GM10248 (cell line): ENCODE results near the gene CEP112.

Experiments
- CTCF ChIA-PET: fragments of 300-600 bp; sonication (Branson Sonifier 250); formaldehyde crosslinking; extraction: SDS; loops from one replicate; lab custom pipeline; 2021; ENCODE audit warnings: antibody characterized with exemption; lab: Yijun Ruan, JAX
- POLR2A ChIA-PET: fragments of 350-650 bp; sonication (Branson Sonifier 250); formaldehyde crosslinking; extraction: SDS; loops from one replicate; lab custom pipeline; 2020; ENCODE audit warnings: antibody characterized with exemption; lab: Yijun Ruan, JAX
- DNase-seq: peaks from one replicate; pipeline ENCODE4 v3.0.0; 2012; ENCODE audit errors: extremely low spot score
- TF ChIP-seq, protein P1 (sequence below): IDR thresholded peaks from 2 replicates; pipeline ENCODE4 v1.5.1; 2012; ENCODE audit warnings: mild to moderate bottlenecking, low read depth; ENCODE audit errors: extremely low read depth, missing control alignments, control extremely low read depth

The CEP112 gene

DNA sequence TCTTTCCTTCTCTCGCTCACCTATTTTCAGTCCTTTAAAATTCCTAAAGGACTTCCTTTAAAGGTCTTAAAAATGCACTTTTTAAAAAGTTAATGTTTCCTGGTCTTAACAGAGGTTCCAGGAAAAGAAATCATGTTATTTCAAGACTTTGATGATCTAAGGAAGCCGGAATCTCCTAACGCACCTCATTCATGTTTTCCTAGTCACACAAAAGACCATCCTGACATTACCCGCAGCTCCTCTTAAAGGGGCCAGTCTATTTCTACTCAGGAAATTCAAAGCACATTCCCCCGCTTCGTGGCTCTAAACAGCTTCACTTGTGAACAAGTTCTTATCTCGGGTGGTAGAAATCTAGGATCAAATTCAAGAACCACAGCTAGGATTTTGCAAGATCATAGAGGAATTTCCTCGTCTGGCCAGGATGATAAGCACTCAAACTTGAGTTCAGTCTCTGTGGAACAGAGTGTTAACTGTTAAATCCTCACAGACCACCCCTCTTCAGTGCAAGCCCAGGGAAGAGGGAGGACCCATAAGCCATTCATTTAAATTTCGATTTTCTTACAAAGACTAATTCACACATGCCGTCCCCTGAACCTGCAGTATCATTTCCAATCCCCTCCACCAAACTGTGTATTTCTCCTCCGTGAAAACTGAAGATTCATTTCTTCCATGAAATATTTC, 493.4 kb downstream of the CEP112 start:
- TF ChIP-seq, protein P1, sequence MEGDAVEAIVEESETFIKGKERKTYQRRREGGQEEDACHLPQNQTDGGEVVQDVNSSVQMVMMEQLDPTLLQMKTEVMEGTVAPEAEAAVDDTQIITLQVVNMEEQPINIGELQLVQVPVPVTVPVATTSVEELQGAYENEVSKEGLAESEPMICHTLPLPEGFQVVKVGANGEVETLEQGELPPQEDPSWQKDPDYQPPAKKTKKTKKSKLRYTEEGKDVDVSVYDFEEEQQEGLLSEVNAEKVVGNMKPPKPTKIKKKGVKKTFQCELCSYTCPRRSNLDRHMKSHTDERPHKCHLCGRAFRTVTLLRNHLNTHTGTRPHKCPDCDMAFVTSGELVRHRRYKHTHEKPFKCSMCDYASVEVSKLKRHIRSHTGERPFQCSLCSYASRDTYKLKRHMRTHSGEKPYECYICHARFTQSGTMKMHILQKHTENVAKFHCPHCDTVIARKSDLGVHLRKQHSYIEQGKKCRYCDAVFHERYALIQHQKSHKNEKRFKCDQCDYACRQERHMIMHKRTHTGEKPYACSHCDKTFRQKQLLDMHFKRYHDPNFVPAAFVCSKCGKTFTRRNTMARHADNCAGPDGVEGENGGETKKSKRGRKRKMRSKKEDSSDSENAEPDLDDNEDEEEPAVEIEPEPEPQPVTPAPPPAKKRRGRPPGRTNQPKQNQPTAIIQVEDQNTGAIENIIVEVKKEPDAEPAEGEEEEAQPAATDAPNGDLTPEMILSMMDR = no peak
- CTCF ChIA-PET = no interaction called here
- DNase-seq = no peak
- POLR2A ChIA-PET = no interaction called here

DNA sequence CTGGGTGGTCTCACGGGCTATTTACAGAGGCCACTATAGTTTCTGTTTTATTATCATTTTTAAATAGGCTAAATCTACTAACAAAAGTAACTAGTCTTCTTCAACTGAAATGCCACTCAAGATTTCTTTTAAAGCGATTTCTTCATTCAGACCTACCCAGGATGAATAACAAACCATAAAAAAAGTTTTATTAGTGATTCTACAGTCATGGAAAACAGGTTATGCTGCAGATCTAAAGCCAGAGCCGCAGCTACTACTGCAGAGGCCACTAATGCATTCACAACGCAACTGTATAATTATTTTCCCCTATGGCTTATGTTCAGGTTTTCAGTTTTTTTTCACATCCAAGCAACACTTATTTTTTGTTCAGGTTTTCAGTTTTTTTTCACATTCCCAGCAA, 494.3 kb downstream of the CEP112 start:
- ChIA-PET CTCF (no interaction called here), POLR2A (no interaction called here)
- TF ChIP-seq, protein P1 = no peak
- no peak for DNase-seq

DNA sequence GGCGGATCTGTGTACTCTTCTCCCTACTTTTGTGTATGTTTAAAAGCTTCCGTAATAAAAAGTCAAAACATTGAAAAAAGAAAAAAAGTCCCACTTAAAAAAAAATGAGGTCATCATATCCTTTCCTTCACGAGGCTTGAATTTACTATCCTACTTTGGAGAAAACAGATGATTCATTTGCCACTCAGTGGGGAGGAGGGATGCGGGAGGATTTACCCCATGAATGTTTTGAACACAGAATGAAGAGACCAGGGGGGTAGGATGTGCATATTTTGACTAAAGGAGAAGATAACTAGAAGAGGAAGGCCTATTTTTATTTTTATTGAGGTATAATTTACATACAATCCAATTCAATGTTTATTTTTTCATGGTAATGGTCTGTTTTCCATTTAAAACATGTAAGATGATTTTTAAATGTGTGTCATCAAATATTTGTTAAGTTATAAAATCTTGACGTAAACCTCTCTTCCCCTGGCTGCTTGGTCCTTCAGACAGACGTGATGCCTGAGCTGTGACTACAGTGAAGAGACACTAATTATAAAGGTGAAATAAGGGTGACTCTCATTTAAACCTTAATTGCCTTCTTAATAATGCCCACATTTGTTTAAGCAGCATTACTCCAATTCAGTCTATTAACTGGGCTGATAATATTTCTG, 495.1 kb downstream of the CEP112 start:
- ChIA-PET POLR2A (no interaction called here), CTCF (no interaction called here)
- no peak for DNase-seq
- TF ChIP-seq, protein P1 = no peak

DNA sequence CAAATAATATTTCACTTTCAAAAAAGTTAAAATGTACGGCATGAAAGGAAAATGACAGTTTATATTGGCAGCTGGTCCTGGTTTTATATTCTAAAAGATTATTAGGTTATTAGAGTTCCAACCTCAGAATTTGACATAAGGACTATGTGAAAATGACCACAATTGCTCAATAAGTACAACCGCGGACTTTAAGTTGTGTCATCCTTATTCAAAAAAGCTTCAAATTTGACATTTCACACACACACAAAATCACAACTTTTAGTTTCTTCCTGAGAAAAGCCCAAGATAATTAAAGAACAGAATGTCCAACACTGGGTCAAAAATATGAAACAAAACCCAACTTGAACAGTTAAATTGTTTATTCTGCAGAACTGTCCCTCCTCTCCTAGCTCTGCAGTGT, 497.3 kb downstream of the CEP112 start:
- POLR2A ChIA-PET = no interaction called here
- no peak for DNase-seq
- TF ChIP-seq, protein P1 = no peak
- CTCF ChIA-PET = no interaction called here

DNA sequence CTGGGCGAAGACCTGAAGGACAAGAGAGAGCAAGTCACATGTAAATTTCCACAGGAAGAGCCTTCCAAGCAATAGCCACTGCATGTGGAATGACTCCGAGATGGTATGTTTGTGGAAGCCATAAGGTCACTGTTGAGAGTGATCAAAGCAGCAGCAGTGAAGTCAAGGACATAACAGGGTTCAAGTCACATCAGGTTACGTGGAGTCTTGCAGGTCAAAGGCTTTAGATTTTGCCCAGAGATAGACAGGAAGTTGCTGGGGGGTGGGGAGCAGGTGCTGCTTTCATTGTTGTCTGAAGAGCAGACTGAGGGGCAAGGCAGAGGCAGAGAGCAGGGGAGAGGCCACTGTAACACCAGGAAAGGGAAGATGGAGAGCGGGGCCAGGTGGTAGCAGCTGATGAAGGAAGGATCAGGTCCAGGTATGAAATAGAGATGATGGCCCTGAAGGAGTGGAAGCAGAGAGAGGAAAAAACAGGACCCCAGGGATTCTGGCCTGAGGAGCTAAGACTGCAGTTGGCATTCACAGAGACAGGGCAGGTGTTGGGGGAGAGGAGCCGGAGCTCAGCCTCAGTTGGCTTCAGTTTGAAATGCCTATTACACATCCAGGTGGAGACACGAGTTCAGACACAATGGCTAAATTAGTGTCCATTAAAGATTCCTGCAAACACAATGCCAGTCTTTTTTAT, 501.2 kb downstream of the CEP112 start:
- ChIA-PET CTCF (interaction anchor here (1.0 to 1.6 kb wide), 2 partner anchors 10 to 42 kb away, joined by 3 to 6 read pairs; no protein-coding TSS in a partner anchor), POLR2A (no interaction called here)
- DNase-seq = no peak
- TF ChIP-seq, protein P1 = no peak

DNA sequence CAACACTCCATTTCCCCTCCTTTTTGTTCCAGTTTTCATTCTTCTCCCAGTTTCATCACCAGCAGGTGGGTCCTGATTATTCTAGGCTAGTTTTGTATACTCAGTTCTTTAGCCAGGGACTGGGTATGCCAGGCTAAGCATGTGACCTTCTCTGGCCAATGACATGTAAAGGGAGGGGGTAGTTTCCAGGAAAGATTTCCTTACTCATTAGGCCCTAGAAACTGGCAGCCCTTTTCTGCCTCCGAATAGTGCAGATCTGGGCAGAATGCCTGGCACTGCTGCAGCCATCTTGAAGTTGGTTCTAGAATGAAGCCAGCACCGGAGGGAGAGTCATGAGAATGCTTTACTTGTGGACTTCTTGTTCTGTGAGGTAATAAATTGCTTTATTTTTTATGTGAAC, 503.6 kb downstream of the CEP112 start:
- ChIA-PET POLR2A (no interaction called here), CTCF (no interaction called here)
- TF ChIP-seq, protein P1 = no peak
- no peak for DNase-seq
